Measurements from ENCODE around the gene FMN1.

The FMN1 gene

GRCh38 chr15:32859251-32859650, 335.3 kb downstream of the FMN1 start:
- Histone ChIP-seq H3K18ac (ENCODE audit: low read length) (no peak overlapping the region), H3K4ac (ENCODE audit: low read depth, low read length) (no peak overlapping the region), H2AFZ (ENCODE audit: insufficient read depth, low read length, poor library complexity) (no peak overlapping the region), H3K23ac (ENCODE audit: low read length) (no peak overlapping the region), H3K79me2 (ENCODE audit: control insufficient read depth, insufficient read depth, low read length, poor library complexity) (no peaks in the 10 kb centered on the region), H3K9ac (ENCODE audit: low read length) (no peak overlapping the region), H2AK5ac (ENCODE audit: low read length) (no peak overlapping the region), H3K79me1 (ENCODE audit: low read length) (peaks cover 12% of the 10 kb centered on the region), H4K8ac (ENCODE audit: low read depth, low read length) (no peak overlapping the region), H3K36me3 (ENCODE audit: control insufficient read depth in 1 of 2, insufficient read depth in 2 of 2, low read length in 2 of 2) (no peaks in the 10 kb centered on the region), H3K4me2 (ENCODE audit: low read length) (no peak overlapping the region), H3K27ac (ENCODE audit: low read depth, low read length) (no peak overlapping the region), H3K4me1 (ENCODE audit: control insufficient read depth in 1 of 2, insufficient read depth in 2 of 2, low read length in 2 of 2) (peaks cover 13 to 15% of the 10 kb centered on the region in 2 experiments), H2BK120ac (ENCODE audit: insufficient read depth, low read length, poor library complexity) (no peak overlapping the region), H4K12ac (ENCODE audit: low read depth, low read length) (no peak overlapping the region), H3K27me3 (ENCODE audit: insufficient read depth, low read length) (no peaks in the 10 kb centered on the region), H3K4me3 (ENCODE audit: low read depth, low read length) (no peak overlapping the region), H4K91ac (ENCODE audit: low read depth, low read length) (no peak overlapping the region), H2BK12ac (ENCODE audit: low read length) (no peak overlapping the region), H2BK5ac (ENCODE audit: low read depth, low read length, poor library complexity) (no peak overlapping the region), H3K14ac (ENCODE audit: low read length) (no peak overlapping the region), H3K9me3 (ENCODE audit: insufficient read depth, low read depth, low read length) (no peaks in the 10 kb centered on the region)
- no CpG with 5 or more reads among the region's 3 CpGs for WGBS (ENCODE audit: extremely low coverage, insufficient coverage, insufficient read length)
- no peak for DNase-seq

GRCh38 chr15:32857732-32858131, 336.8 kb downstream of the FMN1 start:
- Histone ChIP-seq H3K9me3 (ENCODE audit: insufficient read depth, low read depth, low read length) (no peaks in the 10 kb centered on the region), H3K79me1 (ENCODE audit: low read length) (peaks cover 15% of the 10 kb centered on the region), H3K79me2 (ENCODE audit: control insufficient read depth, insufficient read depth, low read length, poor library complexity) (no peaks in the 10 kb centered on the region), H2BK5ac (ENCODE audit: low read depth, low read length, poor library complexity) (no peak overlapping the region), H4K91ac (ENCODE audit: low read depth, low read length) (no peak overlapping the region), H3K4me1 (ENCODE audit: control insufficient read depth in 1 of 2, insufficient read depth in 2 of 2, low read length in 2 of 2) (peaks cover 13 to 18% of the 10 kb centered on the region in 2 experiments), H3K9ac (ENCODE audit: low read length) (no peak overlapping the region), H4K8ac (ENCODE audit: low read depth, low read length) (no peak overlapping the region), H3K14ac (ENCODE audit: low read length) (no peak overlapping the region), H2AFZ (ENCODE audit: insufficient read depth, low read length, poor library complexity) (no peak overlapping the region), H3K36me3 (ENCODE audit: control insufficient read depth in 1 of 2, insufficient read depth in 2 of 2, low read length in 2 of 2) (no peaks in the 10 kb centered on the region), H3K18ac (ENCODE audit: low read length) (no peak overlapping the region), H3K23ac (ENCODE audit: low read length) (no peak overlapping the region), H3K4me2 (ENCODE audit: low read length) (no peak overlapping the region), H2AK5ac (ENCODE audit: low read length) (no peak overlapping the region), H3K27me3 (ENCODE audit: insufficient read depth, low read length) (no peaks in the 10 kb centered on the region), H3K4me3 (ENCODE audit: low read depth, low read length) (no peak overlapping the region), H4K12ac (ENCODE audit: low read depth, low read length) (no peak overlapping the region), H3K27ac (ENCODE audit: low read depth, low read length) (no peak overlapping the region), H2BK120ac (ENCODE audit: insufficient read depth, low read length, poor library complexity) (no peak overlapping the region), H3K4ac (ENCODE audit: low read depth, low read length) (no peak overlapping the region), H2BK12ac (ENCODE audit: low read length) (no peak overlapping the region)
- WGBS (ENCODE audit: extremely low coverage, insufficient coverage, insufficient read length) = no CpG with 5 or more reads among the region's 2 CpGs
- no peak for DNase-seq

GRCh38 chr15:32856753-32857152, 337.8 kb downstream of the FMN1 start:
- Histone ChIP-seq H2AK5ac (ENCODE audit: low read length) (peak overlapping the region; percentile 89), H3K79me2 (ENCODE audit: control insufficient read depth, insufficient read depth, low read length, poor library complexity) (no peaks in the 10 kb centered on the region), H3K79me1 (ENCODE audit: low read length) (peaks cover 15% of the 10 kb centered on the region), H2BK120ac (ENCODE audit: insufficient read depth, low read length, poor library complexity) (peak overlapping the region; percentile 68), H3K23ac (ENCODE audit: low read length) (no peak overlapping the region), H3K18ac (ENCODE audit: low read length) (peak overlapping the region; percentile 85), H3K4me3 (ENCODE audit: low read depth, low read length) (no peak overlapping the region), H3K4ac (ENCODE audit: low read depth, low read length) (peak overlapping the region; percentile 47), H2AFZ (ENCODE audit: insufficient read depth, low read length, poor library complexity) (no peak overlapping the region), H3K27ac (ENCODE audit: low read depth, low read length) (peak overlapping the region; percentile 95), H3K4me1 (ENCODE audit: control insufficient read depth in 1 of 2, insufficient read depth in 2 of 2, low read length in 2 of 2) (peaks cover 10 to 14% of the 10 kb centered on the region in 2 experiments), H3K4me2 (ENCODE audit: low read length) (no peak overlapping the region), H2BK12ac (ENCODE audit: low read length) (peak overlapping the region; percentile 96), H2BK5ac (ENCODE audit: low read depth, low read length, poor library complexity) (peak overlapping the region; percentile 93), H4K12ac (ENCODE audit: low read depth, low read length) (no peak overlapping the region), H4K91ac (ENCODE audit: low read depth, low read length) (peak overlapping the region; percentile 92), H3K27me3 (ENCODE audit: insufficient read depth, low read length) (no peaks in the 10 kb centered on the region), H3K36me3 (ENCODE audit: control insufficient read depth in 1 of 2, insufficient read depth in 2 of 2, low read length in 2 of 2) (no peaks in the 10 kb centered on the region), H3K9ac (ENCODE audit: low read length) (no peak overlapping the region), H3K9me3 (ENCODE audit: insufficient read depth, low read depth, low read length) (no peaks in the 10 kb centered on the region), H4K8ac (ENCODE audit: low read depth, low read length) (peak overlapping the region; percentile 70), H3K14ac (ENCODE audit: low read length) (peak overlapping the region; percentile 88)
- WGBS (ENCODE audit: extremely low coverage, insufficient coverage, insufficient read length) = no CpG with 5 or more reads among the region's 4 CpGs
- DNase-seq = peak; percentile 70 to 86

GRCh38 chr15:32855942-32856341, 338.6 kb downstream of the FMN1 start:
- Histone ChIP-seq H3K27ac (ENCODE audit: low read depth, low read length) (peak overlapping the region; percentile 95), H3K79me1 (ENCODE audit: low read length) (peaks cover 15% of the 10 kb centered on the region)
- peak; percentile 84 to 95 for DNase-seq

More at GRCh38 chr15:32855942-32856341, 338.6 kb downstream of the FMN1 start:
- no peak overlapping the region for H4K91ac ChIP-seq (ENCODE audit: low read depth, low read length)
- no peak overlapping the region for H4K12ac ChIP-seq (ENCODE audit: low read depth, low read length)
- H3K4me3 ChIP-seq (ENCODE audit: low read depth, low read length) = no peak overlapping the region
- H3K4me1 ChIP-seq (ENCODE audit: control insufficient read depth in 1 of 2, insufficient read depth in 2 of 2, low read length in 2 of 2) = peaks cover 10 to 14% of the 10 kb centered on the region in 2 experiments
- H2BK120ac ChIP-seq (ENCODE audit: insufficient read depth, low read length, poor library complexity) = no peak overlapping the region
- no peak overlapping the region for H3K14ac ChIP-seq (ENCODE audit: low read length)
- no peaks in the 10 kb centered on the region for H3K36me3 ChIP-seq (ENCODE audit: control insufficient read depth in 1 of 2, insufficient read depth in 2 of 2, low read length in 2 of 2)
- no peak overlapping the region for H3K18ac ChIP-seq (ENCODE audit: low read length)
- no peak overlapping the region for H2AFZ ChIP-seq (ENCODE audit: insufficient read depth, low read length, poor library complexity)
- H3K9me3 ChIP-seq (ENCODE audit: insufficient read depth, low read depth, low read length) = no peaks in the 10 kb centered on the region
- no peak overlapping the region for H2BK12ac ChIP-seq (ENCODE audit: low read length)
- no peaks in the 10 kb centered on the region for H3K27me3 ChIP-seq (ENCODE audit: insufficient read depth, low read length)
- H2AK5ac ChIP-seq (ENCODE audit: low read length) = no peak overlapping the region
- H3K4me2 ChIP-seq (ENCODE audit: low read length) = peak overlapping the region; percentile 9
- H2BK5ac ChIP-seq (ENCODE audit: low read depth, low read length, poor library complexity) = no peak overlapping the region
- no peak overlapping the region for H4K8ac ChIP-seq (ENCODE audit: low read depth, low read length)
- H3K23ac ChIP-seq (ENCODE audit: low read length) = no peak overlapping the region
- H3K79me2 ChIP-seq (ENCODE audit: control insufficient read depth, insufficient read depth, low read length, poor library complexity) = no peaks in the 10 kb centered on the region
- H3K4ac ChIP-seq (ENCODE audit: low read depth, low read length) = no peak overlapping the region
- H3K9ac ChIP-seq (ENCODE audit: low read length) = no peak overlapping the region
